HEK293 (cell line): ENCODE results near the gene MPC1L.

Source experiments
- CTCF ChIA-PET: fragments of 350-600 bp; formaldehyde crosslinking; extraction: SDS; loops from one replicate; lab custom pipeline; 2021; ENCODE audit warnings: antibody characterized with exemption; lab: Yijun Ruan, JAX
- POLR2A ChIA-PET: fragments of 300-600 bp; formaldehyde crosslinking; extraction: SDS; loops from one replicate; lab custom pipeline; 2020; ENCODE audit warnings: antibody characterized with exemption, inconsistent platforms; lab: Yijun Ruan, JAX
- H3K27ac ChIP-seq: fragments of 200-500 bp; sonication (Bioruptor generic); 2 replicates; pipeline ENCODE4 v1.5.1; 2014; ENCODE audit warnings: low read depth, low read length, control low read depth, inconsistent platforms; ENCODE audit errors: extremely low read depth
- H3K36me3 ChIP-seq, 2 experiments: fragments of 200-500 bp in 1 of 2; sonication (Bioruptor generic) in 1 of 2; 1 replicate in 1 of 2; 2 replicates in 1 of 2; pipeline ENCODE4 v1.5.1; 2014 to 2017; ENCODE audit warnings: inconsistent platforms in 2 of 2, low read length in 2 of 2; ENCODE audit not compliant: control insufficient read depth in 2 of 2, insufficient read depth in 1 of 2
- H3K4me1 ChIP-seq: fragments of 200-500 bp; sonication (Bioruptor generic); 2 replicates; pipeline ENCODE4 v1.5.1; 2014; ENCODE audit warnings: mild to moderate bottlenecking, low read length, inconsistent platforms; ENCODE audit not compliant: control insufficient read depth, insufficient read depth
- H3K4me3 ChIP-seq: 2 replicates; pipeline ENCODE4 v1.5.1; 2011; ENCODE audit warnings: low read depth, mild to moderate bottlenecking, control low read depth, low read length, moderate library complexity
- H3K9me3 ChIP-seq: fragments of 200-500 bp; sonication (Bioruptor generic); 2 replicates; pipeline ENCODE4 v1.5.1; 2014; ENCODE audit warnings: low read depth, low read length, inconsistent platforms; ENCODE audit not compliant: control insufficient read depth, insufficient read depth
- GLIS1 ChIP-seq: fragments of 450-650 bp; formaldehyde crosslinking; IDR thresholded peaks from 2 replicates; pipeline ENCODE4 v1.5.1; 2016; ENCODE audit warnings: missing biosample characterization, missing genetic modification characterization
- HOXA7 ChIP-seq: sonication (generic); formaldehyde crosslinking; IDR thresholded peaks from 2 replicates; pipeline ENCODE4 v1.8.1; 2022; ENCODE audit warnings: missing genetic modification reagents, borderline replicate concordance
- KLF8 ChIP-seq: fragments of 450-650 bp; formaldehyde crosslinking; IDR thresholded peaks from 2 replicates; pipeline ENCODE4 v1.5.1; 2016; ENCODE audit warnings: missing biosample characterization, missing genetic modification characterization
- MZF1 ChIP-seq: fragments of 450-650 bp; formaldehyde crosslinking; IDR thresholded peaks from 2 replicates; pipeline ENCODE4 v1.5.1; 2017; ENCODE audit warnings: missing biosample characterization, missing genetic modification characterization, borderline replicate concordance
- RBAK ChIP-seq: fragments of 450-650 bp; formaldehyde crosslinking; IDR thresholded peaks from 2 replicates; pipeline ENCODE4 v1.5.1; 2016; ENCODE audit warnings: missing biosample characterization, missing genetic modification characterization
- SCRT1 ChIP-seq: fragments of 450-650 bp; formaldehyde crosslinking; IDR thresholded peaks from 2 replicates; pipeline ENCODE4 v1.5.1; 2016; ENCODE audit warnings: missing biosample characterization, missing genetic modification characterization, borderline replicate concordance
- TCF7L2 ChIP-seq: IDR thresholded peaks from 2 replicates; pipeline ENCODE4 v1.6.1; 2011; ENCODE audit warnings: low read depth, mild to moderate bottlenecking, inconsistent platforms, low read length, moderate library complexity, borderline replicate concordance
- ZBTB20 ChIP-seq: fragments of 450-650 bp; formaldehyde crosslinking; IDR thresholded peaks from 2 replicates; pipeline ENCODE4 v1.5.1; 2016; ENCODE audit warnings: missing biosample characterization, missing genetic modification characterization
- ZFP69B ChIP-seq: fragments of 450-650 bp; formaldehyde crosslinking; IDR thresholded peaks from 2 replicates; pipeline ENCODE4 v1.5.1; 2016; ENCODE audit warnings: missing biosample characterization, missing genetic modification characterization
- ZNF114 ChIP-seq: fragments of 450-650 bp; formaldehyde crosslinking; IDR thresholded peaks from 2 replicates; pipeline ENCODE4 v1.5.0; 2017; ENCODE audit warnings: missing biosample characterization, missing genetic modification characterization
- ZNF121 ChIP-seq: fragments of 450-650 bp; formaldehyde crosslinking; IDR thresholded peaks from 2 replicates; pipeline ENCODE4 v1.5.1; 2016; ENCODE audit warnings: missing biosample characterization, missing genetic modification characterization
- ZNF202 ChIP-seq: fragments of 450-650 bp; formaldehyde crosslinking; IDR thresholded peaks from 2 replicates; pipeline ENCODE4 v1.5.1; 2016; ENCODE audit warnings: missing biosample characterization, missing genetic modification characterization, borderline replicate concordance
- ZNF211 ChIP-seq: fragments of 450-650 bp; formaldehyde crosslinking; IDR thresholded peaks from 2 replicates; pipeline ENCODE4 v1.5.1; 2016; ENCODE audit warnings: low read depth, missing biosample characterization, missing genetic modification characterization
- ZNF274 ChIP-seq, 2 experiments: fragments of 200-500 bp in 1 of 2; fragments of 450-650 bp in 1 of 2; sonication (Bioruptor generic) in 1 of 2; formaldehyde crosslinking in 1 of 2; IDR thresholded peaks; 2 replicates each; pipeline versions ENCODE4 v1.5.1 to v1.6.1; 2014 to 2016; ENCODE audit warnings: borderline replicate concordance in 1 of 2, inconsistent platforms in 1 of 2, low read length in 1 of 2, missing biosample characterization in 1 of 2, missing genetic modification characterization in 1 of 2
- ZNF324 ChIP-seq: fragments of 450-650 bp; formaldehyde crosslinking; IDR thresholded peaks from 2 replicates; pipeline ENCODE4 v1.5.1; 2016; ENCODE audit warnings: missing biosample characterization, missing genetic modification characterization
- ZNF335 ChIP-seq: fragments of 450-650 bp; formaldehyde crosslinking; conservative IDR thresholded peaks from 2 replicates; pipeline ENCODE4 v1.5.1; 2016; ENCODE audit warnings: missing biosample characterization, missing genetic modification characterization
- ZNF341 ChIP-seq: fragments of 450-650 bp; formaldehyde crosslinking; IDR thresholded peaks from 2 replicates; pipeline ENCODE4; 2016; ENCODE audit warnings: low read depth, missing biosample characterization, missing genetic modification characterization
- ZNF571 ChIP-seq: fragments of 450-650 bp; formaldehyde crosslinking; IDR thresholded peaks from 2 replicates; pipeline ENCODE4 v1.5.0; 2017; ENCODE audit warnings: missing biosample characterization, missing genetic modification characterization
- ZNF610 ChIP-seq: fragments of 450-650 bp; formaldehyde crosslinking; IDR thresholded peaks from 2 replicates; pipeline ENCODE4 v1.5.1; 2016; ENCODE audit warnings: missing biosample characterization, missing genetic modification characterization, borderline replicate concordance
- ZNF76 ChIP-seq: fragments of 450-650 bp; formaldehyde crosslinking; IDR thresholded peaks from 2 replicates; pipeline ENCODE4; 2016; ENCODE audit warnings: low read depth, missing biosample characterization, missing genetic modification characterization, borderline replicate concordance
- ZNF843 ChIP-seq: fragments of 450-650 bp; formaldehyde crosslinking; IDR thresholded peaks from 2 replicates; pipeline ENCODE4 v1.5.1; 2016; ENCODE audit warnings: missing biosample characterization, missing genetic modification characterization
- ZSCAN23 ChIP-seq: fragments of 450-650 bp; formaldehyde crosslinking; IDR thresholded peaks from 2 replicates; pipeline ENCODE4 v1.5.1; 2016; ENCODE audit warnings: missing biosample characterization, missing genetic modification characterization
- TF ChIP-seq, protein P1 (sequence below): fragments of 450-650 bp; formaldehyde crosslinking; IDR thresholded peaks from 2 replicates; pipeline ENCODE4 v1.5.1; 2016; ENCODE audit warnings: missing biosample characterization, missing genetic modification characterization
- TF ChIP-seq, protein P2 (sequence below): fragments of 450-650 bp; IDR thresholded peaks from 2 replicates; pipeline ENCODE4 v1.5.1; 2018; ENCODE audit warnings: missing biosample characterization, missing genetic modification characterization

Gene MPC1L

DNA sequence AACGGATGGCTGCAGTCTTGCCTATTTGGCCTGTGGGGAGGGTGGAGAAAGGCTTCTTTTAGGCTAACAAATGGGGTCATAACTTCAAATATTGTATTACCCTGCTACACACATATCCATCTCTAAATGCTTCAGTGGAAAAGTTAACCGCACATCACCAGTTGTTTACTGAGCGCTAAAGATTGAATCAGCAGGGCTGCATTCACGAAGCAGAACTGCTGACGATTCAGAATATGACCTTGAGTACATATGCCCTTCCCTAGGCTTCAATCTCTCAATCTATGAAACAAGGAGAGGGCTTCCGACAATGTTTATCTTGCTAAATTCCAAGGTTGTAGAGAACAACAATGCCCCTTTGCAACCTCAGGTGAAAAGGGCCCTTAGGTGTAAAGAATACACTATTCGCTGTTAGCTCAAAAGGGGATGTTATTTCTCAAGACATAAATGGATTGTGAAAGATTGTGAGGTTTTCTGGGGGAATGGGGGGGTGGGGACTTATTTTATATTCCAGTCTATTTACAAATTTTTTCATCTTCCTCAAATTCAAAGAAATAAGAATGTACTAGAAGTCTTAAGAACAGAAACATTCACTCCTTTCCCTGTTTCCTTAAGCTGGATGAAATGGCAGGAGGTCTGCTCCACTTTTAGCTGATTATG is 45.1 kb upstream of the MPC1L start (continued):
- TF ChIP-seq ZNF571 (tag by site-specific recombination) (no peak), TCF7L2 (no peak), ZNF202 (tag by site-specific recombination) (no peak), ZNF324 (tag by site-specific recombination) (no peak)

DNA sequence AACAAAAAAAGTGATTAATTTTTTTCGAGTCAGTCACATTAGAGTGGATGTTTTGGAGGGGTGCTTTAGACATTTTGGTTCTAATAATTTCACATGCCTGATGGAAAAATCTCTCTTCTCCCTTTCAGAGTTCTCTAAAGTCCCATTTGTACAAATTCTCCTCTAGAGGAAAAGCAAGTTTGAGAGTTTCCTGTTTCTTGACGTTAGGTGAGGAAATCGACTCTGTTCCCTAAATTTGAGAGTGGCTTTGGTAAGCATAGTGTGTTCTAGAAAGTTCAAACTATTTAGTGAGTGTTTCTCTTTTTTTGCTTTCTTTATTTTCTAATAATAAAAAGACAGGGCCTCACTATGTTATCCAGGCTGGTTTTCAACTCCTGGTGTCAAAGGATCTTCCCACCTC is 44.1 kb upstream of the MPC1L start:
- ChIA-PET CTCF (interaction anchor here (1.1 kb wide), 1 partner anchor 35 kb away, joined by 3 read pairs; no protein-coding TSS in a partner anchor), POLR2A (no interaction called here)
- no peak overlapping the region for H3K27ac ChIP-seq
- no peaks in the 10 kb centered on the region for H3K9me3 ChIP-seq
- no peaks in the 10 kb centered on the region for H3K36me3 ChIP-seq
- 0 out of 2 replicates have a peak, but pooled peaks cover 2% of the 10 kb centered on the region for H3K4me1 ChIP-seq
- no peak overlapping the region for H3K4me3 ChIP-seq
- TF ChIP-seq ZSCAN23 (no peak), ZNF274 (IDR thresholded peaks at IDR 0.05; ENCODE audit: low read length) (no peak), ZNF274 (tag by site-specific recombination; IDR thresholded peaks at IDR 0.05; ENCODE audit: borderline replicate concordance) (no peak)

DNA sequence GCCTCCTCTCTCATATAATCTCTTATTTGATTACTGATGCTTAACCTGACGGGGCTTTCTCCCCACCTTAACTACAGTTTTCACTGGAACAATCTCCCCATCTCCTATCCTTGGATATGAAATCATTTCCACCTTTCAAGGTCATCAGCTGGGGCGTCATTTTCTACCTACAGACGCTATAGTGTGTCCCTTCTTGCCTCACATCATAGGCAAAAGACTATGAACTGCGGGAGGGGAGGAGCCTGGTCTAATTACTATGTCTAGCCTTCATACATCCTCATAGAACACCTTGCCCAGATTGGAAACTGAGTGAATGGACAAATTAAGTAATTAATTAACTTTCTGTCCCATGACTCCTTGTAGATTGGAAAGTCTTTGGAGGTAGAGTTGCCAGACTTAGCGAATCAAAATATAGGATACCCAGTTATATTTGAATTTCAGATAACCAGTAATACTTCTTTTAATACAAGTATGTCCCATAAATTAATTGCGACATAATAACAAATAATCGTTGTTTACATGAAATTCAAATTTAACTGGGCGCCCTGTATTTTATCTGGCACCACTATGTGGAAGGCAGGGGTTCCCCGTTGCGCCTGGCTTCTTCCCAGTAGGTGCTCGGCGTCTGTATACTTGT is 43.2 kb upstream of the MPC1L start:
- POLR2A ChIA-PET = interaction anchor here (0.6 to 1.2 kb wide), 4 partner anchors 9 to 67 kb away, joined by 3 to 5 read pairs (median 3); partner anchors contain the start of gene CXorf38
- peak overlapping the region; percentile 50; the same call in 1 of the 2 replicates for H3K27ac ChIP-seq
- CTCF ChIA-PET = interaction anchor here (0.7 kb wide), 1 partner anchor 962 kb away, joined by 3 read pairs; no protein-coding TSS in a partner anchor

More for the DNA sequence above, 43.2 kb upstream of the MPC1L start:
- peak overlapping the region; percentile 82 for H3K4me3 ChIP-seq
- no peaks in the 10 kb centered on the region for H3K9me3 ChIP-seq
- TF ChIP-seq ZNF211 (tag by site-specific recombination) = no peak
- TF ChIP-seq ZNF610 (tag by site-specific recombination) = no peak
- TF ChIP-seq ZBTB20 (tag by site-specific recombination) = no peak
- no peak for TF ChIP-seq ZNF121 (tag by site-specific recombination)
- no peak for TF ChIP-seq ZNF76 (tag by site-specific recombination)
- TF ChIP-seq GLIS1 (tag by site-specific recombination) = no peak
- TF ChIP-seq SCRT1 = no peak
- TF ChIP-seq, protein P1, sequence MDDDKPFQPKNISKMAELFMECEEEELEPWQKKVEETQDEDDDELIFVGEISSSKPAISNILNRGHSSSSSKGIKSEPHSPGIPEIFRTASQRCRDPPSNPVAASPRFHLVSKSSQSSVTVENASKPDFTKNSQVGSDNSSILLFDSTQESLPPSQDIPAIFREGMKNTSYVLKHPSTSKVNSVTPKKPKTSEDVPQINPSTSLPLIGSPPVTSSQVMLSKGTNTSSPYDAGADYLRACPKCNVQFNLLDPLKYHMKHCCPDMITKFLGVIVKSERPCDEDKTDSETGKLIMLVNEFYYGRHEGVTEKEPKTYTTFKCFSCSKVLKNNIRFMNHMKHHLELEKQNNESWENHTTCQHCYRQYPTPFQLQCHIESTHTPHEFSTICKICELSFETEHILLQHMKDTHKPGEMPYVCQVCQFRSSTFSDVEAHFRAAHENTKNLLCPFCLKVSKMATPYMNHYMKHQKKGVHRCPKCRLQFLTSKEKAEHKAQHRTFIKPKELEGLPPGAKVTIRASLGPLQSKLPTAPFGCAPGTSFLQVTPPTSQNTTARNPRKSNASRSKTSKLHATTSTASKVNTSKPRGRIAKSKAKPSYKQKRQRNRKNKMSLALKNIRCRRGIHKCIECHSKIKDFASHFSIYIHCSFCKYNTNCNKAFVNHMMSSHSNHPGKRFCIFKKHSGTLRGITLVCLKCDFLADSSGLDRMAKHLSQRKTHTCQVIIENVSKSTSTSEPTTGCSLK (tag by site-specific recombination) = no peak
- TF ChIP-seq RBAK (tag by site-specific recombination) = no peak
- no peak for TF ChIP-seq ZNF341 (tag by site-specific recombination)
- TF ChIP-seq KLF8 = no peak
- TF ChIP-seq MZF1 (tag by site-specific recombination) = no peak
- TF ChIP-seq ZNF335 (tag by site-specific recombination) = no peak
- TF ChIP-seq, protein P2, sequence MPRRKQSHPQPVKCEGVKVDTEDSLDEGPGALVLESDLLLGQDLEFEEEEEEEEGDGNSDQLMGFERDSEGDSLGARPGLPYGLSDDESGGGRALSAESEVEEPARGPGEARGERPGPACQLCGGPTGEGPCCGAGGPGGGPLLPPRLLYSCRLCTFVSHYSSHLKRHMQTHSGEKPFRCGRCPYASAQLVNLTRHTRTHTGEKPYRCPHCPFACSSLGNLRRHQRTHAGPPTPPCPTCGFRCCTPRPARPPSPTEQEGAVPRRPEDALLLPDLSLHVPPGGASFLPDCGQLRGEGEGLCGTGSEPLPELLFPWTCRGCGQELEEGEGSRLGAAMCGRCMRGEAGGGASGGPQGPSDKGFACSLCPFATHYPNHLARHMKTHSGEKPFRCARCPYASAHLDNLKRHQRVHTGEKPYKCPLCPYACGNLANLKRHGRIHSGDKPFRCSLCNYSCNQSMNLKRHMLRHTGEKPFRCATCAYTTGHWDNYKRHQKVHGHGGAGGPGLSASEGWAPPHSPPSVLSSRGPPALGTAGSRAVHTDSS (tag by site-specific recombination) = no peak
- TF ChIP-seq HOXA7 (CRISPR knock-in tag) = no peak
- no peak for TF ChIP-seq ZFP69B (tag by site-specific recombination)
- no peak for TF ChIP-seq ZNF114
- no peak for TF ChIP-seq ZNF843 (tag by site-specific recombination)
- 0 out of 2 replicates have a peak, but pooled peaks cover 2% of the 10 kb centered on the region for H3K4me1 ChIP-seq
- no peaks in the 10 kb centered on the region for H3K36me3 ChIP-seq
